LNCaP clone FGC (cell line): ENCODE data around the gene PLCB3.
"Not testable (repeated sequence)": the region's sequence is repeated elsewhere in the genome, so short reads cannot be mapped to it uniquely, and the experiment has no call there.

Source experiments
- DNase-seq: peaks from one replicate; pipeline ENCODE4 v3.0.0-alpha.2; 2011; ENCODE audit warnings: low read depth
- H3K4me3 ChIP-seq: 2 replicates; pipeline ENCODE4 v1.5.1; 2011; ENCODE audit warnings: mild to moderate bottlenecking, low read depth, low read length, control low read depth
- TF ChIP-seq, protein P1 (sequence below): IDR thresholded peaks from 2 replicates; pipeline ENCODE4 v1.5.1; 2012; ENCODE audit warnings: mild to moderate bottlenecking; ENCODE audit not compliant: control insufficient read depth, insufficient read depth; ENCODE audit errors: extremely low read depth

PLCB3 gene

DNA sequence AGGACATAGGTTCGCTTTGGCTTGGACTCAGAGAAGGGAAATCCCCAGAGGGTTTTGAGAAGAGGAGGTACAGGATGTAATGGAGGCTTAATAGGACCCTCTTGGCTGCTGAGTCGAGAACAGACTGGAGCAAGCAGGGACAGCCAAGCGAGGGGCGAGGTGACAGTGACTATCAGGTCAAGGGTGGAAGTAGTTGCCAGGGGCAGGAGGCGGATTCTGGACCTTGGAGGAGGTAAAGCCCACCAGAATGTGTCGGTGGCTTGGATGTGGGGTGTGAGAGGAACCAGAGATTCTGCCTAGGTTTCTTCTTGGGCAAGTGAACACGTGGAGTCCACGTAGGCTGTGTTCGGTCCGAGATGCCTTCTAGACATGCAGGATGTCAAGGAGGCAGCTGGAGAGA, 61.6 kb downstream of the PLCB3 start:
- TF ChIP-seq, protein P1, sequence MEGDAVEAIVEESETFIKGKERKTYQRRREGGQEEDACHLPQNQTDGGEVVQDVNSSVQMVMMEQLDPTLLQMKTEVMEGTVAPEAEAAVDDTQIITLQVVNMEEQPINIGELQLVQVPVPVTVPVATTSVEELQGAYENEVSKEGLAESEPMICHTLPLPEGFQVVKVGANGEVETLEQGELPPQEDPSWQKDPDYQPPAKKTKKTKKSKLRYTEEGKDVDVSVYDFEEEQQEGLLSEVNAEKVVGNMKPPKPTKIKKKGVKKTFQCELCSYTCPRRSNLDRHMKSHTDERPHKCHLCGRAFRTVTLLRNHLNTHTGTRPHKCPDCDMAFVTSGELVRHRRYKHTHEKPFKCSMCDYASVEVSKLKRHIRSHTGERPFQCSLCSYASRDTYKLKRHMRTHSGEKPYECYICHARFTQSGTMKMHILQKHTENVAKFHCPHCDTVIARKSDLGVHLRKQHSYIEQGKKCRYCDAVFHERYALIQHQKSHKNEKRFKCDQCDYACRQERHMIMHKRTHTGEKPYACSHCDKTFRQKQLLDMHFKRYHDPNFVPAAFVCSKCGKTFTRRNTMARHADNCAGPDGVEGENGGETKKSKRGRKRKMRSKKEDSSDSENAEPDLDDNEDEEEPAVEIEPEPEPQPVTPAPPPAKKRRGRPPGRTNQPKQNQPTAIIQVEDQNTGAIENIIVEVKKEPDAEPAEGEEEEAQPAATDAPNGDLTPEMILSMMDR: no peak
- no peak for DNase-seq
- no peak overlapping the region for H3K4me3 ChIP-seq

DNA sequence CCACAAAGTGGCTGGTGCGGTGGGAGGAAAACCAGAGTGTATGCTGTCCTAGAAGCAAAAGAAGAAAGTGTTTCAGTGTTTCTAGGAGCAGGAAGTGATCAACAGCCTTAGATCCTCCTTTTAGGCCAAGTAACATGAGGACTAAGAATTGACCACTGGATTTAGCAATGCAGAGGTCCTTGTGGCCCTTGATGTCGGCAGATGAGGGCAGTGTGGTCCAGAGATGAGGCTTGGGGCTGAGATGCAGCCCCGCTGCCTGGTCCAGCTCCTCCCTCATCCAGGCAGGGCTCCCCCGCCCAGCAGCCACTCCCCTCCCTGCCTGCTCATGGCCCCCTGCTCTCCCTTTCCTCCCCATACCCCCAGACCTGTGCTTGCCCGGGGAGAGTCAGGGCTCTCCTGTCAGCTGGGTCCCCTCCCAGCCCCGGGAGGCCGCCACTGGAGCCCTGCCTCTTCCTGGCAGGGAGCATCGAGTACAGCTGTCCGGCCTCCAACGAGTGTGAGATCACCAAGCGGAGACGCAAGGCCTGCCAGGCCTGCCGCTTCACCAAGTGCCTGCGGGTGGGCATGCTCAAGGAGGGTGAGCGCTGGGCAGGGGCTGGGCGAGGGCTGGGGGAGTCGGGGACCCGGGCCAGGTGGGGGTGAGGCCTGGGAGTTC, 62.3 kb downstream of the PLCB3 start:
- DNase-seq: no peak
- TF ChIP-seq, protein P1: no peak
- H3K4me3 ChIP-seq: no peak overlapping the region

DNA sequence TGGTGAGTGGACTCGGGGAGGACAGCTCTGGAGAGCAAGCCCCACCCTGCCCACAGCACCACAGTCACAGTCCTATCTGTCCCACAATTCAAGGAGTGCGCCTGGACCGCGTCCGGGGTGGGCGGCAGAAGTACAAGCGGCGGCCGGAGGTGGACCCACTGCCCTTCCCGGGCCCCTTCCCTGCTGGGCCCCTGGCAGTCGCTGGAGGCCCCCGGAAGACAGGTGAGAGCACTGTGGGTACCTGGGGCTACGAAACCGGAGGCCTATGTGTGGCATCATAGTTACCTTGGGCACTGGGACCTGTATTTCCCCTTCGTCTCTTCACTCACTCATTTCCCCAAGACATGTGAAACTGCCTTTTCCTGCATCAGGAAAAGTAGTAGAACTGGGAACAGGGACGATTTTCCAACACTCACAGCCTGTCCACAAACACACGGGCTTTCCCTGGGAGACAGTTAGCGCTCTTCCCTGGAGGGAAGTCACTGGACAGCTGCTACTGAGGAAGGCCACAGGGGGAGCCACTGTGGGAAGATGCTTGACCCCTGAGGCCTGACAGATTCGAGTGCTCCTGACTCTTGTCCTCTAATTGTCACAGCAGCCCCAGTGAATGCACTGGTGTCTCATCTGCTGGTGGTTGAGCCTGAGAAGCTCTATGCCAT, 62.9 kb downstream of the PLCB3 start:
- DNase-seq: no peak
- H3K4me3 ChIP-seq: no peak overlapping the region
- TF ChIP-seq, protein P1: 0 out of 2 replicates have a peak, but pooled peaks have one; percentile 15

DNA sequence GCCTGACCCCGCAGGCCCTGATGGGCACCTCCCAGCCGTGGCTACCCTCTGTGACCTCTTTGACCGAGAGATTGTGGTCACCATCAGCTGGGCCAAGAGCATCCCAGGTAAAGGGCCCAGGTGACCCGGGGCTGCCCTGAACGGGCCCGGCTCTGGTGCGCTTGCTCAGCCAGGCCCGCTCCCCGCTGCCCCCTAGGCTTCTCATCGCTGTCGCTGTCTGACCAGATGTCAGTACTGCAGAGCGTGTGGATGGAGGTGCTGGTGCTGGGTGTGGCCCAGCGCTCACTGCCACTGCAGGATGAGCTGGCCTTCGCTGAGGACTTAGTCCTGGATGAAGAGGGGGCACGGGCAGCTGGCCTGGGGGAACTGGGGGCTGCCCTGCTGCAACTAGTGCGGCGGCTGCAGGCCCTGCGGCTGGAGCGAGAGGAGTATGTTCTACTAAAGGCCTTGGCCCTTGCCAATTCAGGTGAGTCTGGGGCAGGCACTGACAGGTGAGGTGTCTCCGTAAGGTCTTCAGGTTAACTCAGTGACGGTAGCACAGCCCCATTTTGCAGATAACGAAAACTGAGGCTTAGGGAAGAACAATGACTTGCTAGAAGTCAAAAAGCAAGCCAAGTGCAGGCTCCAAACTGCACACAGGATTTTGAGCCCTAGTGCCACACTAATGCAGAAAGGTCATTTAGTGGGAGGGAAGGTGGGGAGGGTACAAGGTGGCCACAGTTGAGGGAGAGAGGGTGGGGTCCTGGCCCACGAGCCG, 63.7 kb downstream of the PLCB3 start:
- DNase-seq: no peak
- TF ChIP-seq, protein P1: peak; percentile 10; the same call in 1 of the 2 replicates

DNA sequence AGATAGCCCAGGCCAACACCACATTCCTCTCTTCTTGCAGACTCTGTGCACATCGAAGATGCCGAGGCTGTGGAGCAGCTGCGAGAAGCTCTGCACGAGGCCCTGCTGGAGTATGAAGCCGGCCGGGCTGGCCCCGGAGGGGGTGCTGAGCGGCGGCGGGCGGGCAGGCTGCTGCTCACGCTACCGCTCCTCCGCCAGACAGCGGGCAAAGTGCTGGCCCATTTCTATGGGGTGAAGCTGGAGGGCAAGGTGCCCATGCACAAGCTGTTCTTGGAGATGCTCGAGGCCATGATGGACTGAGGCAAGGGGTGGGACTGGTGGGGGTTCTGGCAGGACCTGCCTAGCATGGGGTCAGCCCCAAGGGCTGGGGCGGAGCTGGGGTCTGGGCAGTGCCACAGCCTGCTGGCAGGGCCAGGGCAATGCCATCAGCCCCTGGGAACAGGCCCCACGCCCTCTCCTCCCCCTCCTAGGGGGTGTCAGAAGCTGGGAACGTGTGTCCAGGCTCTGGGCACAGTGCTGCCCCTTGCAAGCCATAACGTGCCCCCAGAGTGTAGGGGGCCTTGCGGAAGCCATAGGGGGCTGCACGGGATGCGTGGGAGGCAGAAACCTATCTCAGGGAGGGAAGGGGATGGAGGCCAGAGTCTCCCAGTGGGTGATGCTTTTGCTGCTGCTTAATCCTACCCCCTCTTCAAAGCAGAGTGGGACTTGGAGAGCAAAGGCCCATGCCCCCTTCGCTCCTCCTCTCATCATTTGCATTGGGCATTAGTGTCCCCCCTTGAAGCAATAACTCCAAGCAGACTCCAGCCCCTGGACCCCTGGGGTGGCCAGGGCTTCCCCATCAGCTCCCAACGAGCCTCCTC, 64.6 kb downstream of the PLCB3 start:
- not testable (repeated sequence) for DNase-seq
- H3K4me3 ChIP-seq: peak overlapping the region; percentile 83

More for the DNA sequence above, 63.7 kb downstream of the PLCB3 start:
- no peak overlapping the region for H3K4me3 ChIP-seq

DNA sequence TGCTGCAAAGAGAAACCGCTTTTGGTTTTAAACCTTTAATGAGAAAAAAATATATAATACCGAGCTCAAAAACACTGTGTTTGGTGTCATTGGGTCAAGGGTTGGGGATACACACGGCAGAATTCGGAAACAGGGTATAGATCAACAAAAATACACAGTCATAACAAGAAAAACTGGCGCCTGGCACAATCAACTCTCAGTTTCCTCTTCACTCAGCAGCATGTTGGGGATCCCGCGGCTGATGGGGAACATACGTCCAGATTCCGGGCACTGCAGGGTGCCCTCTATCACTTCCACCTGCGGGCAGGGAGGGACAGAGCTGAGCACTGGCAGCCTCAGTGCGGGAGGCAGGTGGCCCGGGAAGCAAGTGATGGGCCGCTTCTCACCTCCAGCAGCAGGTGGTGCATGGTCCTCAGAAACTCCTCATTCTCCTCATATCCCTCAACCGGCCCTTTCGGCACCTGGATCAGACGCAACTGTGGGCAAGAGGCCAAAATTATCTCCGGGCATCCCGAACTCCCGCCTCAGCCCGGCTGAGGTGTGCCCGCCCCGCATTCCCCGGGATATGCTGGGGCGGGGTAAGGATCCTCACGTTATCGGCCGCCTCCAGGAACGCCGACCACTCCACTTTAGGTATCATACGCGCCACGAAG, 65.5 kb downstream of the PLCB3 start:
- TF ChIP-seq, protein P1: peak; percentile 29; the same call in 1 of the 2 replicates
- peak overlapping the region; percentile 83 for H3K4me3 ChIP-seq
- DNase-seq: peak; percentile 41
